Measurements from ENCODE around the gene MAZ. TPM values are rescaled to one million over a fixed set of nuclear protein-coding genes. Genes with fewer than 3 reads are reported as not detected.

MAZ gene
- total RNA-seq, 4 donors from 2014 or later: 45.6 to 71.1 (median 62.7) TPM

DNA sequence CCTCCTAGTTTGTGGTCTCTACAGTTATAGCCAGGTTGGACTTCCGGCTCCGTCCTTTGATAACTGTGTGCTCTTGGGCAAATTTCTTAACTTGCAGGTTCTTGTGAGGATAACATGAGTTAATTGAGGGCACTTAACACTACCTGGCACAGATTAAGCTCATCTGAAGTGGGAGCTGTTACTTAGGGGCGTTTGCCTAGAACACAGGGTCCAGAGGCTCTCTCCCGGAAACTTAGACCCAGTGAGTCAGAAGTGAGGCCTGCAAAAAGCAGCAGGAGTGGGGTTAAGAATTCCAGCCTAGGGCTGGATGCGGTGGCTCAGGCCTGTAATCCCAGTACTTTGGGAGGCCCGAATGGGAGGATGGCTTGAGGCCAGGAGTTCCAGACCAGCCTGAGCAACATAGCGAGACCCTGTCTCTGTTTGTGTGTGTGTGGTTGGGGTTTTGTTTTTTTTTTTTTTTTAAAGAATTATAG lies 15.3 kb downstream of the MAZ start:
- TF ChIP-seq, protein P1, sequence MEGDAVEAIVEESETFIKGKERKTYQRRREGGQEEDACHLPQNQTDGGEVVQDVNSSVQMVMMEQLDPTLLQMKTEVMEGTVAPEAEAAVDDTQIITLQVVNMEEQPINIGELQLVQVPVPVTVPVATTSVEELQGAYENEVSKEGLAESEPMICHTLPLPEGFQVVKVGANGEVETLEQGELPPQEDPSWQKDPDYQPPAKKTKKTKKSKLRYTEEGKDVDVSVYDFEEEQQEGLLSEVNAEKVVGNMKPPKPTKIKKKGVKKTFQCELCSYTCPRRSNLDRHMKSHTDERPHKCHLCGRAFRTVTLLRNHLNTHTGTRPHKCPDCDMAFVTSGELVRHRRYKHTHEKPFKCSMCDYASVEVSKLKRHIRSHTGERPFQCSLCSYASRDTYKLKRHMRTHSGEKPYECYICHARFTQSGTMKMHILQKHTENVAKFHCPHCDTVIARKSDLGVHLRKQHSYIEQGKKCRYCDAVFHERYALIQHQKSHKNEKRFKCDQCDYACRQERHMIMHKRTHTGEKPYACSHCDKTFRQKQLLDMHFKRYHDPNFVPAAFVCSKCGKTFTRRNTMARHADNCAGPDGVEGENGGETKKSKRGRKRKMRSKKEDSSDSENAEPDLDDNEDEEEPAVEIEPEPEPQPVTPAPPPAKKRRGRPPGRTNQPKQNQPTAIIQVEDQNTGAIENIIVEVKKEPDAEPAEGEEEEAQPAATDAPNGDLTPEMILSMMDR (IDR thresholded peaks at IDR 0.05; ENCODE audit: low read depth): no peak

DNA sequence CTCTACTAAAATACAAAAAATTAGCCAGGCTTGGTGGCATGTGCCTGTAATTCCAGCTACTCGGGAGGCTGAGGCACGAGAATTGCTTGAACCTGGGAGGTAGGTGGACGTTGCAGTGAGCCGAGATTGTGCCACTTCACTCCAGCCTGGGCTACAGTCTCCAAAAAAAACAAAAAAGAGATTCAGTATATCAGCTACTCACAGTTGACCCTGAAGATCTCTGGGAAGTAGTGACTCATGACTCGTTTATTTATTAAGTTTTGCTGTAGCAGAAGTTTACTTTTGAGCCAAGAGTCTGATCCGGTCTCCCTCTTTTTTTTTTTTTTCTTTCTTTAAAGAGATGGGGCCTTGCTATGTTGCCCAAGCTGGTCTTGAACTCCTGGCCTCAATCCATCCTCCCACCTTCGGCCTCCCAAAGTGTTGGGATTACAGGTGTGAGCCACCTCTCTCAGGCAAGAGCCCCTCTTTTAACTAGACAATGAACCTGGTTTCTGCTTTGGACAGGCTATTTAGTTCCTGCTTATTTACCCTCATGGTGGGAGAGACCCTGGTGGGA lies 18.3 kb downstream of the MAZ start:
- TF ChIP-seq, protein P1 (IDR thresholded peaks at IDR 0.05; ENCODE audit: low read depth): no peak

DNA sequence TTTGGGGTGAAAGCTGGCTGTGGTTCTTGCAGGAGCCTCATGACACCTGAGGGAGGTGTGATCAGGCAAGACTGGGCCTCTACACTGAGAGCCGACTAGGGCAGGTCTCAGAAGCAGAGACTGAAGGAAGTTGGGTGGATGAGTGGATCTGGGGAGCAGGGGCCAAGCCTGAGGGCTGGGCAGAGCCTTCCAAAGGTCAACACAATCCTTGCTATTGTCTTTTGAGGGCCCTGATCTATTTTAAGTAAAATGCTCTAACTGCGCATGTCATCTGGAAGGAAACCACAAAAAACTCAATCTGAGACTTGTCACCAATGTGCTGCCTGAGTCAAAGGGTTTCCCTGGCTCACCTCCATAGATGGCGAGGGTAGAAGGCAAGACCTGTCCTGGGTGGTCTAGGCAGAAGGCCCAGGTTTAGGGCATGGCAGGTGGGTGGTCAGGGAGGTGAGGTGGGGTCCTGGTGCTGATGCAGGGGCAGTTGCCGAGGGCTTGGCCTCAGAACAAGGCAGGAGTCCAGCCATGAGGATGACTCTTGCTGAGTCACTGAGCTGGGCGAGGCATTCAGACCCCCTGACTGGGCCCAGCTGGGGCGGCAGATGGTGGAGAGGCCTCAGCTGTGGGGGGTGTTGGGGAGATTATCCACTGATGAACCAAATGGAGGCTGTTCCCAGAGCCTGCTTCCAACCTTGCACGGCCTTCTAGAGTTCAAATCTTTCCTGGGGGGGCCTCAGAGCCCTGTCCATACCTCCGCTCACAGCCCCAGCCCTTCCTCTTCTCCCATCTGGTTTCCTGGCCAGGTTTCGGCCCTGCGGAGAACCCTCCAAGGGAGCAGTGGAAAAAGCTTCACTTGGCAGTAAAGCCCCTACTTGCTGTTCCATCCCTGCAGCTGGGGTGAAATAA lies 19.1 kb downstream of the MAZ start:
- TF ChIP-seq, protein P1 (IDR thresholded peaks at IDR 0.05; ENCODE audit: low read depth): no peak

DNA sequence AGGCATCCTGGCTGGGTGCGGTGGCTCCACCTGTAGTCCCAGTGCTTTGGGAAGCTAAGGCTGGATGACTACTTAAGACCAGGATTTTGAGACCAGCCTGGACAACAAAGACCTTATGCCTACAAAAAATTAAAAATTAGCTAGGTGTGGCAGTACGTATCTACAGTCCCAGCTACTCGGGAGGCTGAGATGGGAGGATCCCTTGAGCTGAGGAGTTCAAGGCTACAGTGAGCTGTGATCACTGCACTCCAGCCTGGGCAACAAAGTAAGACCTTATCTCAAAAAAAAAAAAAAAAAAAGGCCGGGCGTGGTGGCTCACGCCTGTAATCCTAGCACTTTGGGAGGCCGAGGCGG lies 20.0 kb downstream of the MAZ start:
- TF ChIP-seq, protein P1 (IDR thresholded peaks at IDR 0.05; ENCODE audit: low read depth): no peak

DNA sequence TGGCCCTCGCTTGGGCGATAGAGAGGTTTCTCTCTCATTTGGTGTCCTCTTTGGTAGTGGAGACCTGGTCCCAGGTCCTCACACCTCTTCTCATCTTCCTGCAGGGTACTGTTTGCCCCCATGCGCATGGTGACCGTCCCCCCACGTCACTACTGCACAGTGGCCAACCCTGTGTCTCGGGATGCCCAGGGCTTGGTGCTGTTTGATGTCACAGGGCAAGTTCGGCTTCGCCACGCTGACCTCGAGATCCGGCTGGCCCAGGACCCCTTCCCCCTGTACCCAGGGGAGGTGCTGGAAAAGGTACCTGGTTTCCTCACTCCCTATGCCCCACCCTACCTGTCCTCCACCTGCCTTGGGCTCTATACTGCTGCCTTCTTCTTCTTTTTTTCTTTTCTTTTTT lies 24.4 kb downstream of the MAZ start:
- TF ChIP-seq, protein P1 (IDR thresholded peaks at IDR 0.05; ENCODE audit: low read depth): no peak

DNA sequence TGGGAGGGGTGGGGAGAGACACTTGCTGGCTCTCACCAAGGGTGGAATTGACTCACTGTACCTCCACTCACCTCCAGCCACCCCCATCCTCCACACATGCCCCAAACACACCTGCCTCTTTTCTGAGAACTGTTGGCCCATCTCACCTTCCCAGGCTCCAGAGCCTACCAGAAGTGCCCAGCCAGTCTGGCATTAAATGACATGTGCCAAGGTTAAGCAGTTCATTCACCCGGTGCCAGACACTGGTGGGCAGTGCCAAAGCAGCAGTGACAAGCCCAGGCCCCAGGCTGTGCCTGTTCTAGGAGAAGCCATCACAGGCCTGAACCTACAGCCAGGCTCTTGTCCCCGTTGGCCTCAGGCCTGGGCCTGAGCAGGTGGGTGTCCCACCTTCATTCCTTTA lies 25.2 kb downstream of the MAZ start:
- TF ChIP-seq, protein P1 (IDR thresholded peaks at IDR 0.05; ENCODE audit: low read depth): no peak

DNA sequence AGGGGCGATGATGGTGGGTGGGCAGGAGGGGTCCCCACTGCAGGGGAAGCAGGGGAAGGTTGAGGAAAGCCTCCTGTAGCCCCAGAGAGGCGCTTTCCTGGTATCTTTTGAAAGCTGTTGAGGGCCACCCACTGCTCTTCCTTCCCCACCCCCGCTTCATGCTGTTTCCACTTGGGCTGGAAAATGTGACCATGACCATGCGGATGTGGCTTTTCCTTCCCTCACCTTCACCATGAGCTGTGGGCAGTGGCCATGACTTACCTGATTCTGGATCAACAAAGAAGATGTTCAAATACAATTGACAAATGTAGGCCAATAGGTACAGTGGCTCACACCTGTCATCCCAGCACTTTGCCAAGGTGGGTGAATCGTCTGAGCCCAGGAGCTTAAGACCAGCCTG lies 27.8 kb downstream of the MAZ start:
- TF ChIP-seq, protein P1 (IDR thresholded peaks at IDR 0.05; ENCODE audit: low read depth): no peak

All from subcutaneous adipose tissue (tissue), 4 donors.